Glomerular endothelial cell (primary cell): Measurements from ENCODE around the gene IP6K1. TPM values are rescaled to one million over a fixed set of nuclear protein-coding genes. Genes with fewer than 3 reads are reported as not detected.
"Not testable (repeated sequence)": the region's sequence is repeated elsewhere in the genome, so short reads cannot be mapped to it uniquely, and the experiment has no call there.

Experiments used
- DNase-seq: peaks from one replicate; pipeline ENCODE4 v3.0.0-alpha.2; 2011; ENCODE audit warnings: low read depth, low spot score; ENCODE audit errors: extremely low read depth
- total RNA-seq: library from RNA; depleted of rRNA; stranded (reverse); fragments of >200 nt; gene quantifications from 2 replicates; pipeline ENCODE4 v1.2.3, GENCODE V29; 2015

Gene IP6K1
- total RNA-seq, 1 donor from 2014 or later, result 59.3 TPM

- DNase-seq, result no peak
These were observed 14.9 kb downstream of the IP6K1 start for GRCh38 chr3:49771340-49771938.

DNA sequence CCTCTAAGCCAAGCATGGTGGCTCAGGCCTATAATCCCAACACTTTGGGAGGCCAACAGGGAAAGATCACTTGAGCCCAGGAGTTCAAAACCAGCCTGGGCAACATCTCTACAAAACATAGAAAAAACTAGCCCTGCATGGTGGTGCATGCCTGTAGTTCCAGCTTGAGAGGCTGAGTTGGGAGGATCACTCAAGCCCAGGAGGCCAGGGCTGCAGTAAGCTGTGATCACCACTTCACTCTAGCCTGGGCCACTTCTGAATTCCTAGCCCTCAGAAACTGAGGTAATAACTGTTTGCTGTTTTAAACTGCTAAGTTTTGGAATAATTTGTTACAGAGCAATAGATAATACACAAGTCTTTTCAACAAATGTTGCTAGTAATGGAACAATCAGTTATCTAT is 16.4 kb downstream of the IP6K1 start:
- no peak for DNase-seq

DNA sequence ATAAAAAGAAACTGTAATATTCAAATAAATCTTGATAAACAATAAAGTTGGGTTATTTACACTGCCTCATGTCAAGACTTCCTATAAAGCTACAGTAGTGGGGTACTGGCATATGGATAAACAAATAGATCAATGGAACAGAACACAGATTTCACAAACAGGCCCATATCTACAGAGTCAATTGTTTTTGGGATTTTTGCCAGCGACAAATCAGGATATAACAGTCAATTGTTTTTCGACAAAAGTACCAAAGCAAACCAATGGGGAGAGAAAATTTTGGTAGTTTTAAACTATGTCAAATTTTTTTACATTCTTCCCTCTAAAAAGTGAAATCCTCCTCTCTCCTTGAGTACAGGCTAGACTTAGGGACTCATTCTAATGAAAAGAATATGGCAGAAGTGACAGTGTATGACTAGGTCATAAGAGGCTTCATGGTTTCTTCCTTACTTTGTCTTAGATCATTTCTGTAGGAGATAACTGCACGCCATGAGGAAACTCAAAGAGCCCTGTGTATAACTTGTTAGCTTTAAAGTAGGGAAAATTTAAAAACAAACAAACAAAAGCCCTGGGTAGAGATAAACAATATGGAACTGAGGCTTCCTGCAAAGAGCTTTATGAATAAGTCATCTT is 16.9 kb downstream of the IP6K1 start:
- no peak for DNase-seq

GRCh38 chr3:49763981-49764380 is 22.4 kb downstream of the IP6K1 start:
- no peak for DNase-seq

GRCh38 chr3:49761661-49762060 is 24.7 kb downstream of the IP6K1 start:
- DNase-seq, result no peak

- no peak for DNase-seq
These were observed 27.1 kb downstream of the IP6K1 start for GRCh38 chr3:49759226-49759625.

DNA sequence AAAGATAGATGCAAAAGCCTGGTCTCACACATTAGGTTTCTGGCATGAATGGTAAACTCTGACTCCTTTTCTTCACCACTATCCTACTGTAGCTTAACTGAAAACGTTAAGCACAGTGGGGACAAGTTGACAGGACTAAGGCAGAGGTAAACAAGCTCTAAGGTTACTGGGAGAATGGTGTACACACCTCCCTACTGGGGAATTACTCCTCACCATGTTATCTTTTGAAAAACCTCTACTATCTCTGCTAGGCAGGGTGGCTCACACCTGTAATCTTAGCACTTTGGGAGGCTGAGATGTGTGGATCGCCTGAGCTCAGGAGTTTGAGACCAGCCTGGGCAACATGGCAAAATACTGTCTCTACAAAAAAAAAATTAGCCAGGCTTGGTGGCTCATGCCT is 29.1 kb downstream of the IP6K1 start:
- no peak for DNase-seq

DNA sequence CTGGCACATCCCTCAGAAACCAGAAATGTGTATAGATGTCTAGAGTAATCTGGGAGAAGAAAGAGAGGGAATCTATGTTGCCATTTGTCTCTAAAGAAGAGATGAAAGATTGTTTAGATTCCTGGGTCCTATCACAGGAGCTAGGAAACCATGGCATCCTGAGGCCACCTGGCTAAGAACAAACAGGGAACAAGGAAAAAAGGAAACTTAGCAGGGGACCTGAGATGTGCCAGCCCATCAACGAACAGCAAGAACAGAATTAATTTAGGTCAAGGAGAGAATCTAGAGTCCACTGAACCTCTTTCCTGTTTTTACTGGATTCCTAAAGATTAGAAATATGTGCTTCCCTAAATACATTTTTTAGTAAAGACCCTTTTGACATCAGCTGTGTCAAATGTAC is 30.3 kb downstream of the IP6K1 start:
- DNase-seq, result no peak

GRCh38 chr3:49754536-49754935 is 31.8 kb downstream of the IP6K1 start:
- DNase-seq, result no peak

GRCh38 chr3:49751501-49751900 is 34.8 kb downstream of the IP6K1 start:
- no peak for DNase-seq

GRCh38 chr3:49750056-49750455 is 36.3 kb downstream of the IP6K1 start:
- DNase-seq, result no peak

DNA sequence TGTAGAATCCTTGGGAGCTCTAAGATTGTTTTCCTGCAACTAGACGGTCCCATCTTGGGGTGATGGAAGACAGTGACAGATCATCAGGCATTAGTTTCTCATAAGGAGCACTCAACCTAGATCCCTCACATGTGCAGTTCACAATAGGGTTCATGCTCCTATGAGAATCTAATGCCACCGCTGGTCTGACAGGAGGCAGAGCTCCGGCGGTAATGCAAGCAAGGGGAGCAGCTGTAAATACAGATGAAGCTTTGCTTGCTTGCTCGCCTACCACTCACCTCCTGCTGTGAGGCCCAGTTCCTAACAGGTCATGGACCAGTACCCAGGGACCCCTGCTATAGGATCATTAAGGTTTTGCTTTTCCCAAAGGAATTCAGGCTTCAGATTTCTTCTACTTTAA is 37.5 kb downstream of the IP6K1 start:
- not testable (repeated sequence) for DNase-seq

DNA sequence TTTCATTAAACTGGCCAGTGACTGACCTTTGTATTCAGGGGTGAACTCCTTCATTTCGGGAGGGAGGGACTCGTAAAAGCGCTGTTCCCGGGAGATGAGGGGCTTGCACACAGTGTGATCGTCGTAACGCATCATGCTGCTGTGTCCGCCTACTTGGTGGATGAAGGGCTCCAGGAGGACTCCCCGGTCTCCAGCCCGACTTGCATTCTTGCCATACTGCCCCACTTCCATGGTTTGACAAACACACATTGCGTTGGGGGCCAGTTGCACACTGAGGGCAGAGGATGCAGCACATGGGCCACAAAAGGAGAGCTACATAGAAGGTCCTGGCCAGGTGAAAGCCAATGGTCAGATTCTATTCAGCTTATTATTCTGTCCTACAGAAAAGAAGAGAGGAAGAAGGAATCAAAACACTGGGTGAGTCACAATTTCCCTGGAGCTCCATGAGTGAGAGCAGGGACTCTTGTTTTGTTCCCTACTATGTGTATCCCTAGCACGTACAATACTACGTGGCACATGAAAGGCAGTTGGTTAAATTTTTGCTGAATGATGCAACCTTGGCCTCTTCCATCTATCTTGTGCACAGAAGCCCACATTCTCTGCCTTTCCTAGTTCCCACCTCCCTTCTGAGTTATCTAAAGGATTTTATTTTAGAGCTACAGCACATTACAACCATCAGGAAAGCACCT is 38.4 kb downstream of the IP6K1 start:
- DNase-seq, result peak; percentile 41

GRCh38 chr3:49745986-49746385 is 40.4 kb downstream of the IP6K1 start:
- no peak for DNase-seq

DNA sequence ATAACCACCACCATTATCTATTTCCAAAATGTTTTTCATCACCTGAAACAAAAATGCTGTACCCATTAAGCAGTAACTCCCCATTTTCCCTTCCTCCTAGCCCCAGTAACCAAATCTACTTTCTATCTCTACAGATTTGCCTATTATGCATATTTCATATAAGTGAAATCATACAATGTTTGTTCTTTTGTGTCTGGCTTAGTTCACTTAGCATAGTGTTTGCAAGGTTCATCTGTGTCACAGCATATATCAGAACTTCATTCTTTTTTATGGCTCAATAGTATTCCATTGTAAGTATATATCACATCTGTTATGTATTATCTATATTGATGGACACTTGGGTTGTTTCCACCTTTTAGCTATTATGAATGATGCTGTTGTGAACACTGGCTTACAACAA is 45.9 kb downstream of the IP6K1 start:
- no peak for DNase-seq

GRCh38 chr3:49738067-49738713 is 48.2 kb downstream of the IP6K1 start:
- DNase-seq, result no peak

DNA sequence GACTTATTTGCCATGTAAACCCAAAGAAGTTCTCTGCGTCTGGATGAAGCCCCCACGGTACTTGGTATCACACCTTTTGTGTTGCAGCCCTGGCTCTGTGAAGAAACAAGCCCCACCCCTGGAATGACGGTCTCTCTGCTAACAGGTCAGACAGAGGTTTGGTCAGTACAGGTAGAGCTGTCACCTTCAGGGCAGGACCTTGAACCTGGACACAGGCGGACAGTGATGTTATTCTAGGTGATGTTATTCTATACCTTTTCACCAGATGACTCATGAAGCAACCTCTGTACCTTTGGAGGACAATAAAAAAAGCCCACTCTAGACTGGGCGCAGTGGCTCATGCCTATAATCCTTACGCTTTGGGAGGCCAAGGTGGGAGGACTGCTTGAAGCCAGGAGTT is 51.6 kb downstream of the IP6K1 start:
- no peak for DNase-seq

DNA sequence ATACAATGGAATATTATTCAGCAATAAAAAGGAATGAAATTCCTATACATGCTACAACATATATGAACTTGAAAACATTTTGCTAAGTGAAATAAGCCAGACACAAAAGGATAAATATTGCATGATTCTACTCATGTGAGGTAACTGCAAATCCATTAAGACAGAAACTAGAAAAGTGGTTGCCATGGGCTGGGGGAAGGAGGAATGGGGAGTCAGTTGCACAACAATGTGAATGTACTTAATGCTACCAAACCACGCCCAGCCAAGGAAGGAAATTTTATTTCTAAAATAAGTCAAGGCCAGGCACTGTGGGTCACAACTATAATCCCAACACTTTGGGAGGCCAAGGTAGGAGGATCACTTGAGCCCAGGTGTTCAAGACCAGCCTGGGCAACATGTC is 52.8 kb downstream of the IP6K1 start:
- DNase-seq, result no peak

DNA sequence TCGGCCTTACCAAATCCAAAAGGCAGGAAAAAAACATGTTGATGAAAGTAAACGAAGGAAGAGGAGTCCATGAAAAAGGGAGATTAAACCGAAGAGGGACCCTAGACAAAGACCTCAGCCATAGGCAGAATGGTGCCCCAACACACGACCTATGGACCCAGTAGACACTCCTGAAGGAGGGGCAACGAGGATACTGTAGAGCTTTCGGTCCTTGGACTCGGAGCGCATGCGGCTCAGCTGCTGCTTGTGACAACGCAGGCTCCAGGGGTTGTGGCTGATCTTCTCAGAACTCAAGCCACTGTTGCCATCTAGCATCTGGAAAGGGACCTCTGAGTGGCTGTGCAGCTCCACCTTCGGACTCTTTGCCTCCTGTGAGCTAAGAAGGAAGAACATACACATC is 53.7 kb downstream of the IP6K1 start:
- no peak for DNase-seq

GRCh38 chr3:49729966-49730609 is 56.3 kb downstream of the IP6K1 start:
- DNase-seq, result no peak

DNA sequence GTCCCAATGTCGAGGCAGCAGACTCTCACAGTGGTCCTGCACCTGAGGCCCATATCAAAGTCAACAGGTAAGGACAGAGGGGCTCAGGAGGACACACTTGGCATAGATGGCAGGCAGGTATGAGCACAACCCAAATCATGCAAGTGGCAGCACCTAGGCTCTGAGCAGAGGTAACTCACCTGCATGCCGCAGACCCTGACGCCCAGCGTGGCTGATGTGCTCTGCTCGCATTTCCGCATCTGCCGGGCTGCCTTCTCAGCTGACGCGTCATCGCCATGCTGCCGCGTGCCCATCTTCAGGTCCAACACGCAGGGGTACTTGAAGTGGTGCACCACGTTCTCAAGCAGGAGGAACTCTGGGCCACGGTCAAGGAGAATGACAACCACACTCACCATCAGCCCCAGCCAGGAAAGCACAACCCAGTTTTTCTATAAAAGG is 58.4 kb downstream of the IP6K1 start:
- no peak for DNase-seq
